ENCODE measurements around the gene ZNF687.
A peak's percentile ranks its signal among the peaks of the same experiment; 100 is the strongest.
"Not testable (repeated sequence)": the region's sequence is repeated elsewhere in the genome, so short reads cannot be mapped to it uniquely, and the experiment has no call there.

Gene ZNF687, protein sequence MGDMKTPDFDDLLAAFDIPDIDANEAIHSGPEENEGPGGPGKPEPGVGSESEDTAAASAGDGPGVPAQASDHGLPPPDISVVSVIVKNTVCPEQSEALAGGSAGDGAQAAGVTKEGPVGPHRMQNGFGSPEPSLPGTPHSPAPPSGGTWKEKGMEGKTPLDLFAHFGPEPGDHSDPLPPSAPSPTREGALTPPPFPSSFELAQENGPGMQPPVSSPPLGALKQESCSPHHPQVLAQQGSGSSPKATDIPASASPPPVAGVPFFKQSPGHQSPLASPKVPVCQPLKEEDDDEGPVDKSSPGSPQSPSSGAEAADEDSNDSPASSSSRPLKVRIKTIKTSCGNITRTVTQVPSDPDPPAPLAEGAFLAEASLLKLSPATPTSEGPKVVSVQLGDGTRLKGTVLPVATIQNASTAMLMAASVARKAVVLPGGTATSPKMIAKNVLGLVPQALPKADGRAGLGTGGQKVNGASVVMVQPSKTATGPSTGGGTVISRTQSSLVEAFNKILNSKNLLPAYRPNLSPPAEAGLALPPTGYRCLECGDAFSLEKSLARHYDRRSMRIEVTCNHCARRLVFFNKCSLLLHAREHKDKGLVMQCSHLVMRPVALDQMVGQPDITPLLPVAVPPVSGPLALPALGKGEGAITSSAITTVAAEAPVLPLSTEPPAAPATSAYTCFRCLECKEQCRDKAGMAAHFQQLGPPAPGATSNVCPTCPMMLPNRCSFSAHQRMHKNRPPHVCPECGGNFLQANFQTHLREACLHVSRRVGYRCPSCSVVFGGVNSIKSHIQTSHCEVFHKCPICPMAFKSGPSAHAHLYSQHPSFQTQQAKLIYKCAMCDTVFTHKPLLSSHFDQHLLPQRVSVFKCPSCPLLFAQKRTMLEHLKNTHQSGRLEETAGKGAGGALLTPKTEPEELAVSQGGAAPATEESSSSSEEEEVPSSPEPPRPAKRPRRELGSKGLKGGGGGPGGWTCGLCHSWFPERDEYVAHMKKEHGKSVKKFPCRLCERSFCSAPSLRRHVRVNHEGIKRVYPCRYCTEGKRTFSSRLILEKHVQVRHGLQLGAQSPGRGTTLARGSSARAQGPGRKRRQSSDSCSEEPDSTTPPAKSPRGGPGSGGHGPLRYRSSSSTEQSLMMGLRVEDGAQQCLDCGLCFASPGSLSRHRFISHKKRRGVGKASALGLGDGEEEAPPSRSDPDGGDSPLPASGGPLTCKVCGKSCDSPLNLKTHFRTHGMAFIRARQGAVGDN

DNA sequence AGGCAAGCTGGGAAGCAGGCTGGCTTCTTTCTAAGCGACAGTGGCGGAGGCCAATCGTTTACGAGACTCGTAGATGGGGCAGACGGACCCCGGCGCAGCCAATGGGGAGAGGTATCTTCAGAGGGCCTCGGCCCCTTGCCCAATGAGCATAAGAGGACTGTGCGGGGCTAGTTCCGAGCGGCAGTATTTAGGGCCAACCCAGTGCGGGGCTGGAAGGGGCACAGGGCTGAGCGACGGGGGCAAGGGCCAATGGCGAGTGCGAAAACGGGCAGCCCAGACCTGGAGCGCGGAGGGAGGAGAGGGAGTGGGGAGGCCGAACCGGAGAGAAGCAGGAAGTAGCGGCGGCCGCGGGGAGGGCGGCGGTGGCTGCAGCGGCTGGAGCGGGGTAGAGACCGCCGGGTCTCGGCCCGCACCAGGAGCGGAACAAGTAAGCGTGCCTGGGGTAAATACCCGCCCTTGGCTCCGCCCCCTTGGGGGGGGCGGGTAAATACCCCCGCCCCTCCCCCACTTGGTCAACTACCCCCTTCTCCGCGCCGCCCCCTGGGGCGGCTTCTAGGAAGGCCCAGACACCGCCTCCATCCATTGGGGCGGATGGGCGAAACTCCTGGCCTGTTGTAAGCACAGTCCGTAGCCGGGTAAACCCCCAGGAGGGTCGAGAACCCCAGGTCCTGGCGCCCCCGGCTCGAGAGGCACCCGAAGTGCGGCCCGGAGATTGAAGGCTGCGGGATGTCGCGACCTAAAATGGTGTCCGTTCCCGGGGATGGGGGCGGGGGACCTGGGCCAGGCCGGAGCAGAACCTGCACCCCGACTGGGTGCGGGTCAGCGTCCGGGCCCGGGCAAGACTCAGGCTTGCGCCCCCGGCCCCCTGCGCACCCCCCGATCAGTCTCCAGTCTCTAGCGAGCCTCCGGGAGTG, at the start of gene ZNF687:
Gene ZNF687, plus strand, starts transcription at position 331 of the 914 bp plus-strand sequence. CDS start 3,993 bp downstream, outside the sequence.
- peak; percentile 98 for FAIRE-seq

DNA sequence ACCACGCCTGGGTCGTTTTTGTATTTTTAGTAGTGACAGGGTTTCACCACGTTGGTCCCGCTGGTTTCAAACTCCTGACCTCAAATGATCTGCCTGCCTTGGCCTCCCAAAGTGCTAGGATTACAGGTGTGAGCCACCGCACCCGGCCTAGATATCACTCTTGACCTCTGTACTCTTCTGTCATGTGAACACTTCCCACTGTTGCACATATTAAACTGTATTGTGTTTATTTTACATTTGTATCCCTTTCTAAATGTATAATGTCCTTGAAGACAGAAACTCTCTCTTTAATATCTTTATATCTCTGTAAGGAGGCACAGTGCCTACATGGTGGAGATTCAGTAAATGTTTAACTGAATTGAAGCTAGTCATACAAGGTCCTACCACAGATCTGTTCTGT, 46.9 kb upstream of the ZNF687 start:
- FAIRE-seq, result no peak

- FAIRE-seq, result no peak
Observed at GRCh38 chr1:151237678-151238466, 44.2 kb upstream of the ZNF687 start.

DNA sequence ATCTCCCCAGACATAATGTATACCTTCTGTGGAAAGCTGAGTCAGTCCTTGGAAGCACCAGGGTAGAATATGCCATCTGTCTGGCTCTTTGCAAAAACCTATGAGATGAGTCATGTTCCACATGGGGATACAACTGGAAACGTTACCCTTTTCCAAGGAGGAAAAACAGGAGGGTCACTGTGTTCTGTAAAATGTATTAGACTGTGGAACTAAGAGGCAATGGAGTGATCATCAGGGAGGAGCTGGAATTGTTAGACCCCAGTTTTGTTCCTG, 43.7 kb upstream of the ZNF687 start:
- FAIRE-seq, result no peak

DNA sequence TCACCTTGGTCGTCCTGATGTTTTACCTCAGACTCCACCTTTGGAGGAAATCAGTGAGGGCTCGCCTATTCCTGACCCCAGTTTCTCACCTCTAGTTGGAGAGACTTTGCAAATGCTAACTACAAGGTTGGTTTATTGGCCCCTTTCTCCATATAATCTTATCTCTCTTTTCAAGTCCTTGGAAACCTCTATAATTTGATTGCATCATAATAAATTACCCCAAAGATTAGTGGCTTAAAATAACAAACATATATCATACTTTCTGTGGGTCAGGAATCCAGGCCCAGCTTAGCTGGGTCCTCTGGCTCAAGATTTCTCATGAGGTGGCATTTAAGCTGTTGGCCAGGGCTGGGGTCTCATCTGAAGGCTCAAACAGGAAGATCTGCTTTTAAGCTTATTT, 39.7 kb upstream of the ZNF687 start:
- FAIRE-seq, result no peak

DNA sequence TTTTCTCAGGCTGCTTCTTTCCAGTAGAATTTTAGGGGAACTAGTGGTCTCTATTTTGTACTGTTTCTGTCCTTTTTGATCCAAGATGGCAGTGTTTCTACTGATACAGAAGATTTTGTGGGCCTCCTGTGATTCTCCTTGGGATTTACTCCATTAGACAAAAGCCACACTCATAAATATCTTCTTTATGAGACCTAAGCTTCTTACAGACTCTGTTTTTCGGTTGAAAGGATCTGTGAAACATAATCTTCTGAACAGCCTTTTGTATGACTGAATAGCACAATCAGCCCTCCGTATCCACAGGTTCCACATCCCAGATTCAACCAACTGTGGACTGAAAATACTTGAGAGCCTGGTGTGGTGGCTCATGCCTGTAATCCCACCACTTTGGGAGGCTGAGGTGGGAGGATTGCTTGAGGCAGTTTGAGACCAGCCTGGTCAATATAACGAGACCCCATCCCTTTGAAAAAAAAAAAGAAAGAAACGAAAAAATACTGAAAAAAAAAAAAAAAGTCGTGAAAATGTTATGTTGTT, 38.3 kb upstream of the ZNF687 start:
- no peak for FAIRE-seq

DNA sequence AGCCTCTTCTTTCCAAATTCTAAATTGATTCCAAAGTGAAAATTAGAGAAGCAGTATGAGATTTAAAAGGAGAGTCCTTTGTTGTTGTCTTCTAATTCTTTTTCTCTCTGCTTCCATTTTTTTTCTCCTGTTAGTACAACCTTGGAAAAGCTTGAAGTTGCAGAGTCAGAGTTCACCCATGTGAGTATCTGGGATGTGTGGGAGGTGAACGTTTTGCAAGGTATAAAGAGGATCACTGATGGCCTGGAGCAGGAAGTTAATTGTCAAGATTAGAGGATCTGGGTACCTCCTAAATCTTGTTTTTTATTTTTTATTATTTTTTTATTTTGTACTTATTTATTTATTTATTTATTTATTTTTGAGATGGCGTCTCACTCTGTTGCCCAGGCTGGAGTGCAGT, 35.3 kb upstream of the ZNF687 start:
- no peak for FAIRE-seq

GRCh38 chr1:151251656-151252470, 30.2 kb upstream of the ZNF687 start:
- FAIRE-seq, result peak; percentile 15

DNA sequence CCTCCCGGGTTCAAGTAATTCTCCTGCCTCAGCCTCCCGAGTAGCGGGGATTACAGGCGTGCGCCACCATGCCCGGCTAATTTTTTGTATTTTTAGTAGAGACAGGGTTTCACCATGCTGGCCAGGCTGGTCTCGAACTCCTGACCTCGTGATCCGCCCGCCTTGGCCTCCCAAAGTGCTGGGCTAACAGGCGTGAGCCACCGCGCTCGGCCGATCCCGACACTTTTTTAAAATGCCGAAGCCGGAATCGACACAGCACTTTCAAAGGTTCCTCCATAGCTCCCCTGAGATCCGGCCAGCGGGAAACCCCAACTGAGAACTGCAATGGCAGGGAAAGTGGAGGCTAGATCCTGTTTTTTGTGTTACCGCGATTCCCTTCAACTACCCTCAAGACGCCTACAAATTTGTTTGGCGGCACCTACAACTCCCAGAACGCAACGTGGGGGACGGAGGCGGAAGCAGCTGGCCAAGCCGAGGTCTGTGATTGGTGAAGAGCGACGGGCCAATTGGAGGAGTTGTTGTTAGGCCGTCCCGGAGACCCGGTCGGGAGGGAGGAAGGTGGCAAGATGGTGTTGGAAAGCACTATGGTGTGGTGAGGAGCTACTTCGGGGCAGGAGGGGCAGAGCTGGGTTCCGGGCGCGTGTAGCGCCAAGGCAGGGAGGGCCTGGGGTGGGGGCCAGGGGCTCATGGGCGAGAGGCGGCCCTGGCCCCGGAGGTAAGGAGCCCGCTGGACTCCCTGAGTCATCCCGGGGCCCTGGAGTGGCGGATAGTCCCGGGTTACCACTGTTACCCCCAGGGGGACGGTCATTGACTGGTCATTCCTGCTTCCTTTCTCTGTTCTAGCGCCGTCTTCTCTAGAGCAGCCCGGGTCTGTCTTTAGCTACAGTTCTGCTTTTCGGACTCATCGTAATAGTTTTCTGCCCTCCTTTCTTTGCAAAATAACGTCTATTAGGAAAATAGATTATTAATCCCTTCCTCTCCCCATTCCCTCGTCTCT, 27.6 kb upstream of the ZNF687 start, which contains the start of gene PSMD4:
Gene PSMD4, plus strand, starts transcription at position 518 of the 997 bp plus-strand sequence. Its CDS starts 49 bp downstream, at position 567.
- FAIRE-seq, result peak; percentile 92

DNA sequence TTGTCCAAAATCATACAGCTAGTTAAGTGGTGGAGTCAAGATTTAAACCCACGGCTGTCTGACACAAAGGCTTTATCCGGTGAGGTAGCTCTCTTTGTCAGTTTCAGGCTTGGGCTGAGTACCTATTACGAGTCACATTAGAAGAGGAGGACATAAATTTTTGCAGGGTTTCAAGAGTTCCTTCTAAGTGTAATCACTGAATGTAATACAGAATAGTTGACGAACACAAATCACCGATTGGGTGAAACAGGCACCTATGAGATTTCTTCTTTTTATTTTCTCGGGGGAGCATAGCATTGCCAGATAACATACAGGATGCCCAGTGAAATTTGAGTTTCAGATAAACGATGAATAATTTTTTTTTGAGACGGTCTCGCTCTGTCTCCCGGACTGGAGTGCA, 26.7 kb upstream of the ZNF687 start:
- no peak for FAIRE-seq

DNA sequence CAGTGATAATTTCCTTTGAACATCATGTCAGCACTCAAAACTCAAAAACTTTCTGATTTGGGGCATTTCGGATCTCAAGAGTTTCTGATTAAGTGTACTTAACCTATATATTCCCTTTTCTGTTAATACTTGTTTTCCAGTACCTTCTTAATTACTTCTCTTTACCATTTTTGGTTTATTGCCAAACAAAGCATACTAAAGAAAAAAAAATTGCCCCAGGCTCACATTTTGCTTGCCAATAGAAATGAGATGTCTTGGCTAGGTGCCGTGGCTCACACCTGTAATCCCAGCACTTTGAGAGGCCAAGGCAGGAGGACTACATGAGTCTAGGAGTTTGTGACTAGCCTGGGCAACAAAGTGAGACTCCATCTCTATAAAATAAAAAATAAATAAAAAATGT, 22.7 kb upstream of the ZNF687 start:
- no peak for FAIRE-seq

DNA sequence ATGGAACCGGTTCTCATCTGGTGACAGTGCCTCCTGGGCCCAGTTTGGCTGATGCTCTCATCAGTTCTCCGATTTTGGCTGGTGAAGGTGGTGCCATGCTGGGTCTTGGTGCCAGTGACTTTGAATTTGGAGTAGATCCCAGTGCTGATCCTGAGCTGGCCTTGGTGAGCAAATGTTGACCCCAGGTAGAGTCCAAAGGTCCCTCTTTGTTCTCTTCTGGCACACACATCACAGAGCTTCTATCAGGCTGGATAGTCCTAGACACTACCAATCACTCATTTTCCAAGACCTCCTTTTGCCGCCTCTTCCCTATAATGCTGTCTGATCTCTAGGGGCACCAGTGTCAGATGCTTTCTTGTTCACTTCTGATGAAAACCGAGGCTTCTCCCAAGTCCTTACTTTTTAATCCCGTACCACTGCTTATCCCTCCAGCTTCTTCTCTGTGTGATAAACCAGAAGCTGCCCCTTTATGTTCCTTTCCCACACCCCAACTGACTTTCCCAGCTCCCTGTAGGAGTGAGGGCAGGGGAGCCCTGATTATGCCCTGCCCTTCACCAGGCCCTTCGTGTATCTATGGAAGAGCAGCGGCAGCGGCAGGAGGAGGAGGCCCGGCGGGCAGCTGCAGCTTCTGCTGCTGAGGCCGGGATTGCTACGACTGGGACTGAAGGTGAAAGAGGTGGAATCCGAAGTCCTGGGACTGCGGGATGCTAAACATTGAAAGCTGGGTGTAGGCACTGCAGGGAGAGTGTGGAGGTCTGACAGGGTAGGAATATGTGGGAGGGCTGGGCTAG, 16.5 kb upstream of the ZNF687 start:
- no peak for FAIRE-seq

DNA sequence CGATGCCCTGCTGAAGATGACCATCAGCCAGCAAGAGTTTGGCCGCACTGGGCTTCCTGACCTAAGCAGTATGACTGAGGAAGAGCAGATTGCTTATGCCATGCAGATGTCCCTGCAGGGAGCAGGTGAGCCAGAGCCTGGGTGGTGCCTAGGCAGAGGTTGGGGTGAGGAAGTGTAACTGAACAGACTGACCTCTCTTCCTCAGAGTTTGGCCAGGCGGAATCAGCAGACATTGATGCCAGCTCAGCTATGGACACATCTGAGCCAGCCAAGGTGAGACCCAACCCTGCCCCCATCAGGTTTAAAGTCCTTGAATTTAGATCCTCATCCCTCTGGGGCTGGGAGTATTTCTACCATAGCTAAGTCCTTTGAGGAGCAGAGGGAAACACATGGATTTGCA, 15.8 kb upstream of the ZNF687 start:
- no peak for FAIRE-seq

DNA sequence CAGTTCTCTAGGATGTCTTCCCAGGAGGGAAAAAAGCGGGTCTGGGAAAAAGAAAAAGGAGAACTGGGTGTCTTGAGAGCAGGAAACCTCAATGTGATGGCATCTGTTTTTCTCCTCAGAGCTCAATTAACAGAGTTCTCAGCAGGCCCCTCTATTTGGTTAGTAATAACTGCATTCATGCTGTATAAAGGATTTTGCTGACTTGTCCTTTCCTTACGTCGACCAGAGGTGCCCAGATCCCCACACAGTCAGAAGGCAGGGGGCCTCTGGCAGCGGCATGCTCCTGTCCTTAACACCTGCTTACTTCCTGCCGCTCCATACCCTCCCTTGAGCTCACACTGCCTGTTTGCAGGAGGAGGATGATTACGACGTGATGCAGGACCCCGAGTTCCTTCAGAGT, 15.3 kb upstream of the ZNF687 start:
- no peak for FAIRE-seq

DNA sequence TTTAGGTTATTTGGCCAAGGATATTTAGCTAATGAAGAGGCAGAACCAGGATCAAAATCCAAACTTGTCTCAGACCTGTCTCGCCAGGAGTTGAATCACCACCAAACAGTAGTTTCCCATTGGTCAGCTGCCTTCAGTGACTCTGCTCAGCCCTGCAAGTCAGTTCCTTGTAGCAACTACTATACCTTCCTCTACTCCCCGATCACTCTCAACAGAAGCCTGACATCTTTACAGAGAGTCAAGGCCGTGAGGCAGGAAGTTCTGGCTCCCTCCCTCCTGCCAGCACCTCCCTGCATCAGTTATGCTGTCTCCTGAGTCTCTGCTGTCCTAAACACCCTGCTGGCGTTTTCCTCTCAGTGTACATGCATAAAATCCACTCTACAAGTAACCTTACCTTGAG, 14.3 kb upstream of the ZNF687 start:
- no peak for FAIRE-seq

GRCh38 chr1:151273924-151274466, 8.1 kb upstream of the ZNF687 start:
- FAIRE-seq, result no peak

DNA sequence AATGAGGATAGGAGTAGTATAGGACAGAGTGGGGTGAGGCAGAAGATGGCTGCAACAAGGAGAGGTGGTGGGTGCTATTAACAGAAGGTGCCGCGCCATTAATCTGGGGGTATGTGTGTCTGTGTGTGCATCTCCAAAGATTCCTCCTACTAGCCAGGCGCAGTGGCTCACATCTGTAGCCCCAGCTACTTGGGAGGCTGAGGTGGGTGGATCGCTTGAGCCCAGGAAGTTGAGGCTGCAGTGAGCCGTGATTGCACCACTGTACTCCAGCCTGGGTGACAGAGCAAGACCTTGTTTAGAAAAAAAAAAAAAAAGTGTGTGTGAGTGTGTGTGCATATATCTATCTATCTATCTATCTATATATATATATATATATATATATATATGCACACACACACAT, 6.8 kb upstream of the ZNF687 start:
- not testable (repeated sequence) for FAIRE-seq

GRCh38 chr1:151277249-151277648, 4.8 kb upstream of the ZNF687 start:
- no peak for FAIRE-seq

Measured in endometrium (tissue), 2 donors.